GM19239 (cell line): ENCODE data around the gene LONP2.

Experiments
- DNase-seq: peaks from one replicate; pipeline ENCODE4 v3.0.0; 2011; ENCODE audit warnings: low spot score; ENCODE audit not compliant: insufficient read length
- FAIRE-seq: peaks from 2 replicates; lab custom pipeline; 2011; peaks lifted over from hg19 to GRCh38; lab: Jason Lieb, UNC

LONP2 gene, protein sequence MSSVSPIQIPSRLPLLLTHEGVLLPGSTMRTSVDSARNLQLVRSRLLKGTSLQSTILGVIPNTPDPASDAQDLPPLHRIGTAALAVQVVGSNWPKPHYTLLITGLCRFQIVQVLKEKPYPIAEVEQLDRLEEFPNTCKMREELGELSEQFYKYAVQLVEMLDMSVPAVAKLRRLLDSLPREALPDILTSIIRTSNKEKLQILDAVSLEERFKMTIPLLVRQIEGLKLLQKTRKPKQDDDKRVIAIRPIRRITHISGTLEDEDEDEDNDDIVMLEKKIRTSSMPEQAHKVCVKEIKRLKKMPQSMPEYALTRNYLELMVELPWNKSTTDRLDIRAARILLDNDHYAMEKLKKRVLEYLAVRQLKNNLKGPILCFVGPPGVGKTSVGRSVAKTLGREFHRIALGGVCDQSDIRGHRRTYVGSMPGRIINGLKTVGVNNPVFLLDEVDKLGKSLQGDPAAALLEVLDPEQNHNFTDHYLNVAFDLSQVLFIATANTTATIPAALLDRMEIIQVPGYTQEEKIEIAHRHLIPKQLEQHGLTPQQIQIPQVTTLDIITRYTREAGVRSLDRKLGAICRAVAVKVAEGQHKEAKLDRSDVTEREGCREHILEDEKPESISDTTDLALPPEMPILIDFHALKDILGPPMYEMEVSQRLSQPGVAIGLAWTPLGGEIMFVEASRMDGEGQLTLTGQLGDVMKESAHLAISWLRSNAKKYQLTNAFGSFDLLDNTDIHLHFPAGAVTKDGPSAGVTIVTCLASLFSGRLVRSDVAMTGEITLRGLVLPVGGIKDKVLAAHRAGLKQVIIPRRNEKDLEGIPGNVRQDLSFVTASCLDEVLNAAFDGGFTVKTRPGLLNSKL

DNA sequence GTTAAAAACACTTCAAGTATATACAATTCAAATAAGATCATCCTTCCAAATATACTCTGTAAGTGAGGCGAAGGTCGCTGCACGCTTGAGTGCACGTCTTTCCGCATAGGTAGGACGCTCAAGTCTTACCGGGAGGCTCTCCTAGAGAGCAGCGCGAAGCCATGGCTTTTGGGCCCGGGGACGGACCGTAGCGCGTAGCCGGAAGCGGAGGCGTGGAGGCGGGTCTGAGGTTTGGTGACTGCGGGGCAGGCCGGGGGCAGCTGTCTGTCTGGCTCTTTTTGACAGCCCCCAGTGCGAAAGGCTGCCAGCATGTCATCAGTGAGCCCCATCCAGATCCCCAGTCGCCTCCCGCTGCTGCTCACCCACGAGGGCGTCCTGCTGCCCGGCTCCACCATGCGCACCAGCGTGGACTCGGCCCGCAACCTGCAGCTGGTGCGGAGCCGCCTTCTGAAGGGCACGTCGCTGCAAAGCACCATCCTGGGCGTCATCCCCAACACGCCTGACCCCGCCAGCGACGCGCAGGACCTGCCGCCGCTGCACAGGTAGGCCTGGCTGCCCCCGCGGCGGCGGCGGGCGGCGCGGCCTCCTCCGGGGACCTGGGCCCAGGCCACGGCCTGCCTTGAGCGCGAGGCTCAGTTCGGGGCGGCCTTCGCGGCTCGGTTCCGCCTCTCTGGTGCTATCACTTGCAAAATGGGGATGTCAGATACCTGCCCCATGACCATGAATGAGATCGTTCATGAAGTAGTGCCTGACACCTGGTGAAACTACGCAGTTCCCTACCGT, at the start of gene LONP2:
LONP2 (plus strand) TSS at position 221 of the 783 bp plus-strand sequence; CDS start at position 310, 89 bp downstream.
- DNase-seq (peak; percentile 84), FAIRE-seq (peak; percentile 66)

DNA sequence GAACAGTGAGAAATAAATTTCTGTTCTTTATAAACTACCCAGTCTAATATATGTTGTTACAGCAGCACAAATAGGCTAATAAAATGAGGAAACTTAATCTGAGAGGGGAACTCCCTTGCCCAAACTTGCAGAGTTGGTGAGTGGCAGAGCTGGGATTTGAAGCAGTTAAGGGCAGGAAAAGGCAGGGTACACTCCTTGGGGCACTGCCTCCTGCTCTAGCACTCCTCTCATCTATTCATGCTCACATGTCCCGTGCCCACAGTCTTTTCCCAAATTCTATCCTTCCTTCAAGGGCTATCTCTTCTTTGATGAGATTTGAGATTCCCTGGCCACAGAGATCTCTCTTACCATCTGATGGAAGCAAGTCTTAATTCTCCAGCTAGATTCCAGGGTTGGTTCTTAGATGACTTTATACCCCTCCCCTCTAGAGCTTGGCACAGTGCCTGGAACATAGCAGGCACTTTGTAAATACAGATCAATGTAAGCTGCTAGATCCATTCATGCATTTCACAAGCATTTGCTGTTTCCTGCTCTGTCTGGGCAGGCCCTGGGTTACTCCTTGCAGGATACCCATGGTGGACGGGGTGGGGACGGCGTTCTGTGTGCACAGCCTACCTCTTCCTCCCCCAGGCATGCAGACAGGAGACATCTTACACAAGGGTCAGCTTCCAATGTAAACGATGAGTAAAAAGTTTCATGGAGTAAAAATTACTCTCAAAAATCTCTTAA, 49.1 kb upstream of the LONP2 start:
- DNase-seq, result no peak
- no peak for FAIRE-seq

DNA sequence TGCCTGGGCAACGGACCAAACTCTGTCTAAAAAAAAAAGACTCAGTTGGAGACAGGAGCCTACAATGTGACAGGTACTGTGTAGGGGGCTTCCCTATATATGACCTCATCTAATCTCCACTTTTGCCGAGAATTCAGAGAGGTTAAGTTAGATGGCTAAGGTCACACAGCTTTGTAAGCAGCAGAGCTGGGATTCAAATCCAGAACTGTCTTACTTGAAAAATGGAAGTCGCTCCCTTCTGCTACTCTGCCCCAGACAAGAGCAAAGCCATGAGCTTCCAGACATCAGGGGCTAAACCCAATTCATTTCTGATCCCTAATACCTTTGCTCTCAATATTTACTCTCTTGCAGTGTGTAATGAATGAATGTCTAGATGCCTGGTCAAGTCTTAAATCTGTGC, 46.8 kb upstream of the LONP2 start:
- FAIRE-seq (no peak), DNase-seq (no peak)

DNA sequence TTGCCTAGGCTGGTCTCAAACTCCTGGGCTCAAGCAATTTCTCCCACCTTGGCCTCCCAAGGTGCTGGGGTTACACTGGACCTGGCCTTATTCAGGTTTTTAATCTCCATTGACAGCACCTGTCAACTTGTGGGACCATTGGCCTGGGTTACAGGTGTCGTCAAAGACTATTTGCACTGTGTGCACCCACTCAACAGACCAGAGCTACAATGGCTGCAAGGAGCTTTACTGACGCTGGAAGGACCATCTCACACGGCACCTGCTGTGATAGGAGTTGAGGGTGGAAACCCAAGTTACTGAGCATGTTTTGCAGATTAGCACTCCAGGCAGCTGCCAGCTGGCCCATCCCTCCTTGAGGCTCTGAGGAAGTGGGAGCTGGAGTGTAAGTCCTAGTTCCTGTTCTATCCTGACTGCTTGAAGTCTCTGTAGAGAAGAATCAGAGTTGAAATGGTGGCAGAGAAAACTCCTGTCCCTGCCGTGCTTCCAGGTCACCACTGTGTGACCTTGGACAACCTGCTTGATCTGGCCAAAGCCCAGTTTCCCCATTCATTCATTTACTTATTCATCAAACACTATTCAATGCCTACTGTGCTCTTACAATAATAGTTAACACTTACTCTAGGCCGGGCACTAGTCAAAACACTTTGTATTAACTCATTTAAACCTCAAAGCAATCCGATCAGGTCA, 42.4 kb upstream of the LONP2 start:
- FAIRE-seq (no peak), DNase-seq (no peak)

DNA sequence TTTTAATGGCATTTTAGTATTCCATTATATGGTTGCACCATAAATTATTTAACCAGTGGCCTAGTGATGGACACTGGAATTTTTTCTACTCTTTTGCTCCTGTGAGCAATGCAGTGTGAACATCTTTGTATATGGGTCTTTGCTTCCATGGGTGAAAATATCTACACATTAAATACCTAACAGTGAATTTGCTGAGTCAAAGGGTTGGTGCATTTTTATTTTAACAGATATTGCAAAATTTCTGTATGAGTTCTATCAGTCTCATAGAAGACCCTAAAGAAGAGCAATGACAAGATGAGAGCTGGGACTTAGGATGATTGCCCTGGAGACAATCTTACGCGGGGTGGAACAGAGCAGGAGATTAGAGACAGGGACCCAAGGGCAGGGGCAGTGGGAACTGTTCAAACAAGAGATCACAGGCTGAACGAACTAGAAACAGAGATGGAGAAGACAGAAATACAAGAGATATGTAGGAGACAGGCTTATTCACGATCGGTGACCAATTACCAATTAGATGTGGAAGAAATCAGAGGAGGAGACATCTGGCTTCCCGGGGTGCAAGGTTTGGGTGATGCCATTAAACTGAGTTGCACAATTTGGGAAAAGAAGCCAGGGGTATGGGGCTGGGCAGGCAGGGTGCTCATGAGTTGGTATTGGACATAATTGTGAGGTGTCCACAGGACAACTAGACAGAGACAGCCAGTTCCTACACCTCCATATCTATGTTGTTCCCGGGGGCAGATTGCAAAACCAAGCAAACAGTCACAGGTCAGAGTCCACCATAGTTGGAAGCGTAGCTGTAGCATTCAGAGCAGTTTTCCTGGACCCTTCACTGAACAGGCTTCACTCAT, 39.9 kb upstream of the LONP2 start:
- FAIRE-seq, result no peak

DNA sequence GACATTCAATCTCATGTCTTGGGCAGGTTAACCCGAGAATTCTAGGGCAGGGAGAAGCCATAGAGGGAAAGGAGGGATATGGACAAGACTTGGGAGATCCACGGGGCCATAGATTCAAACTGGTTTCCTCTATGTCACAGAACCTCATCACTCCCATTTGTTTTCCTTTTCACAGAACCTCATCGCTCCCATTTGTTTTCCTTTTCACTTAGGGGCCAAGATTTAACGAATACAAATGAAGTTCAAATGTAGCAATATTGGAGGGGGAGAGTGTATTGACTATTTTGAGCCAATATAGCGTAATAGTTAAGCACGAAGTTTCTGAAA, 39.3 kb upstream of the LONP2 start:
- DNase-seq (no peak), FAIRE-seq (no peak)

More for the DNA sequence above, 39.9 kb upstream of the LONP2 start:
- DNase-seq, result no peak

DNA sequence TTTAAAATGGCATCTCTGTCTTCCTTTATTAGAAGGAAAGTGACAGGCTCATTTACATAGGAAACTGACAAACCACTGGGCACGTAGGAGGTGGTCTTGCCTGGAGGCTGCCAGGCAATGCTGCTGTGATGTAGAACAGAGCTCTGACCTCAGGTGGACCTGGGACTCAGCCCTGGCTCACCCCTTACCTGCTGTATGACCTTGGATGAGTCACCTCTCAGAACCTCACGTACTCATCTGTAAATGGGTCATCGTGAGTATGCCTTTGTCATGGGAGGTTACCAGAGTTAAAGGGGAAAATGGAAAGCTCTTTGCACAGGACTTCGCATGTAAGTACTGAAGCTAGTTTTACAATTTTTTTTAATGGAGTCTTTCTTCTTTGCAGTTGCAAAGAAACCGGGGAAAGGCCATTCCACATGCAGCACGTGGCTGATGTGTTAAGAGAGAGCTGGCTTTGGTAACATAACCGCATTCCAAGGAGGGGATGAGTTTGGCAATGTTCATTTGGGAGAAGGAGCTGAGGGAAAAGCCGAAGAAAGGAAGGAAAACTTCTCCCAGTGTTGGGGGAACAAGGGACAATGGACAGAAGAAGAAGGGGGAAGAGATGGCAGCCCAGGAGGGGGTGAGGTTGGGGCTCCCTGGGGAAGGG, 37.4 kb upstream of the LONP2 start:
- DNase-seq, result no peak
- FAIRE-seq, result no peak

DNA sequence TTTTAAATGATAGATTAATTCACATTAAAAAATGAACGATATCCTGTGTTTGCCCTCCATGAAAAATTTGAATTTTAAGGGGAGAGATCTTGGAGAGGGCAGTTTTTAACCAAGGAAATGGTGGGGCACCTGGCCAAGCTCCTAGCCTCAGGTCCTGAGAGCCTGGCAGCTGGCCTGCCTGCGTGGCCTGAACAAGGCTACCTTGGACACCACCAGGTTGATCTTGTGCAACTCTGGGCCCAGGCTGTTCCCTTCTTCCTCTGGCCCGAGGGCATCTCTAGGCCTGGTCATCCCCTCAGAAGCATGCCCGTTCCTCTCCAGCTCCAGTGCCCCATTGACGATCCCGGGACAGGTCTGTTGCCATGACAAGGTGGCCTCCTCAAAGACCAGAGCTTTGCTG, 33.4 kb upstream of the LONP2 start:
- FAIRE-seq, result no peak
- DNase-seq, result no peak

DNA sequence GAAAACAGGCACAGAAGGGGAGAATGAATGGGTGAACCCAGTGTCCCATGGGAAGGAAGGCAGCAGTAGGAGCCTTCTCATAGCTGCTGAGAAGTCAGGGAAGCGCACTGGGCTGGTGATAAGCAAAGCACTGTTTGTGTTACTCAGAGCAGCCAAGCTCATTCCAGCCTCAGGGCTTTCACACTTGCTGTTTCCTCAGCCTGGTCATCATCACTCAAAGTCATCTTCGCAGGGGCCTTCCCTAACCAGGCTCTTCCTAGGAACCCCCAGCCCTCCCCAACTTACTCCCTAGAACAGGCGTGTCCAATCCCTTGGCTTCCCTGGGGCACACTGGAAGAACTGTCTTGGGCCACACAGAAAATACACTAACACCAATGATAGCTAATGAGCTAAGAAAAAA, 32.1 kb upstream of the LONP2 start:
- FAIRE-seq (no peak), DNase-seq (no peak)

DNA sequence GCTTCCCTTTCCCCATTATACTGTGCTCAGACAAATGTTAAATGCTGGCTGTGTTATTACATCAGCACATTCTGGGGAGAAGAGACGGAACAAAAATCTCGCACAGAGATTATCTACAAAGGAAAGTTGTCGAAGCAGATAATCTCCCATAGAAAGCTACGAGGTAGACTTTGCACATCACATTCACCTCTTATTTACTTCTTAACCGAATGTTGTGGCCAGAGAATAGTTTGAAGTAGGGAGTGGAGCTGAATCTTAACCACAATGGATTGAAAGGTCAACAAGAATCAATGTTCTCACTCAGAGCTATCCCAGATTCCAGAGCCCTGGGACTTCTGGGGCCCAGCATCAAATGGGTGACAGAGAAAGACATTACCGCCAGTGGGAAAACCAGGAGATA, 28.4 kb upstream of the LONP2 start:
- DNase-seq, result no peak
- no peak for FAIRE-seq

DNA sequence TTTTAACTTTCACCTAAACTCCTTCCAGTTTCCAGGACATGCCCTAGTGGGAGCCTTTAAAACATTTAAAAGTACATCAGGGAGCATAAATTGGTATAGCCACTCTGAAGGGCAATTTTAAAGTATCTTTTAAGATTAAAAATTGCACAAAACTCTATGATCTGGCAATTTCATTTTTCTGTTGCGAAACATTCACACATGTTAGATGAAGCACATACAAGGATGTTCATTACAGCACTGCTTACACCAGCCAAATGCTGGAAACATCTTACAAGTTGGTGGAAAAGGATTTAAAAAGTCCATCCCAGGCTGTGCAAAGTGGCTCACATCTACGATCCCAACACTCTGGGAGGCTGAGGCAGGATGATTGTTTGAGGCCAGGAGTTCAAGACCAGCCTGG, 26.4 kb upstream of the LONP2 start:
- FAIRE-seq (no peak), DNase-seq (no peak)

DNA sequence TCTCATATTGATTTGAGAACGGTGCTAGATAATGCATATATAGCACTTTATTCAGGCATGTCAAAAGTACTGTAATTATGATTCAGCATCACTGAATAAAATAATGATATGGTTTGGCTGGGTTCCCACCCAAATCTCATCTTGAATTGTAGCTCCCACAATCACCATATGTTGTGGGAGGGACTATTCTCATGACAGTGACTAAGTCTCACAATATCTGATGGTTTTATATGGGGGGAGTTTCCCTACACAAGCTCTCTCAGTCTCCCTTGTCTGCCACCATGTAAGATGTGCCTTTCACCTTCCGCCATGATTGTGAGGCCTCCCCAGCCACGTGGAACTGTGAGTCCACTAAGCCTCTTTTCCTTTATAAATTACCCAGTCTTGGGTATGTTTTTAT, 25.6 kb upstream of the LONP2 start:
- DNase-seq (no peak), FAIRE-seq (no peak)

DNA sequence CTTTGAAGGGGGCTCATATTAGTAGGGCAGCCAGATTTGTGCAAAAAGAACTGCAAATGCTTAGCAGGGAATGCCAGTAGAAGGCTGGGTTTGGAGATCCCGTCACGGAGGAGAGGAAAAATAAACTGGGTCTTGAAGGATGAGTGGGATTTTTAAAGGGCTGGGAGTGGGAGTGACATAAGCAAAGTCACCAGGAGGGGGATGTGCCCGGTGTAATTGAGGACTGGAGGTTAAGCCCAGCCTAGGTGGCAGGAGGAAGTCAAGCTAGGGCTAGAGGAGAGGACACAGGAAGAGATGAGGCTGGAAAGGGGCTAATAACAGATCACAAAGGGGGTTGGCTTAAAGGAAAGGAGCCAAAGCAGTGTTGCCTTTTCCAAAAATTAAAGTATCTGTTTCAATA, 23.2 kb upstream of the LONP2 start:
- FAIRE-seq (no peak), DNase-seq (no peak)

DNA sequence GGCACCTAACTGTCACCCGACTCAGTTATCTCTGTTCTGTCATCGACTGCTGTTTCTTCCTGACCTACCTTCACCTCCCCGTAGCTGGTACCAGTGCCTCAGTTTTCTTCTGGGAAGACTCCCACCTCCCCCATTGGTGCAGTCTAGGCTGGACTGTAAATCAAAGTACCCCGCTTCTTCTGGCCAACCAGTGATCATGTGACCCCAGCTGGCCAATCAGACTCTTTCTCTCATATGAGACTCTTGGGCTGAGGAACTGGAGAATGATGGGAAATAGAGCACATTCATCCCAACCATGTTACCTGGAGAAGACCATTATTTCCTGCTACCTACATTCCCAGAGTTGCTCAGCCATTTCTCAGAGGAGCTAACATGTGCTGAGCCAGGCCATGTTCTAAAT, 20.6 kb upstream of the LONP2 start:
- FAIRE-seq, result no peak
- DNase-seq, result no peak

DNA sequence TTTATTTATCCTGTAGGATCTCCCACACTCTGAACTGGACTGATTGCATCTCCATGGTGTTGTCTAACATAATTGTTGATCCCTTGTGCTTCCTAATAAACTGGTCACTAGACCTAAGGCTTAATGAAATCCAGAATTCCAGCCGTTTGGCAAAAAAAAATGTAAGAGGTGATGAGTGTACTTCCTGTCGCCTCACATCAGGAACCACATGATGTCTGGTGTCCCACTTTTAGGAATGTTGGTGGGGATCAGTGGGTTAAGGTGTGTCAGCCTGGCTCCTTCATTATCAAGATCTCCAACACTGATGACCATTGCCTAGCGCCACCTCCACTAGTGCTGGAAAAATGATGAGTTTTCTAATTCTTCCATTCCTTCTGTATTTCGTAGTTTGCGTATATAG, 18.6 kb upstream of the LONP2 start:
- DNase-seq (no peak), FAIRE-seq (no peak)

DNA sequence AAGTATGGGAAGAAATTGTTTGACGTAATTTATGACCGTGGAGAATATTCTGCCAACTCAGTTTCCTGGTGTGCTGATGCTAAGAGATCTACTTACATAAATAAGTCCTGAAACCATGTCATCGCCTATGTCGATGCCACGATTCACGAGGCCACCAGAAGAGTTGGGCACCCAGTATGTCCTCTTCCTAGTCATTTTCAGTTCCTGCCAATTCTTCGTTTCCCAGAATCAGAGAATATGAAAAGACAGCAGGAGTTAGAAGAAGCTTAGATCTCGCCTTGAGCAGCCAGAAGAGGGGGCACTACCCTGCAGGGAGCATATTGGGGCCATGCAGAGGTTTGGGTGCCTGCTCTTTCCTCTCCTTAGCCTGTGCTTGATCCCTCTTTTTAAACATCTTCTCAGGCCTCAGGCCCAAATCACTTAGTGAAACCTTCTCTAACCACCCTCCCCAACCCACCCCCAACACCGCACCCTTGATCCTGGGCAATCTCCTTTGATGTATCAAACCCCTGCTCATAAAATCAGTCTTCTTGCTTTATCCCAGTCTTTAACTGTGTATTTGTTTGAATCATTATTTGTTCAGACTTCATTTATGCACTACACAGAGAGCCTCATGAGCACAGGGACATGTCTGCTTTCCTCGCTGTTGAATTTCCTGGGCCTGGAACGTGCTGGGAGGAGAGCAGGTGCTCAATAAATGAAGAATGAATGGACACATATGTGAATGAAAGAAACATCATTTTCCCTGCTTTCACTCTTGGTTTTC, 12.2 kb upstream of the LONP2 start:
- FAIRE-seq, result peak; percentile 82
- peak; percentile 27 for DNase-seq

DNA sequence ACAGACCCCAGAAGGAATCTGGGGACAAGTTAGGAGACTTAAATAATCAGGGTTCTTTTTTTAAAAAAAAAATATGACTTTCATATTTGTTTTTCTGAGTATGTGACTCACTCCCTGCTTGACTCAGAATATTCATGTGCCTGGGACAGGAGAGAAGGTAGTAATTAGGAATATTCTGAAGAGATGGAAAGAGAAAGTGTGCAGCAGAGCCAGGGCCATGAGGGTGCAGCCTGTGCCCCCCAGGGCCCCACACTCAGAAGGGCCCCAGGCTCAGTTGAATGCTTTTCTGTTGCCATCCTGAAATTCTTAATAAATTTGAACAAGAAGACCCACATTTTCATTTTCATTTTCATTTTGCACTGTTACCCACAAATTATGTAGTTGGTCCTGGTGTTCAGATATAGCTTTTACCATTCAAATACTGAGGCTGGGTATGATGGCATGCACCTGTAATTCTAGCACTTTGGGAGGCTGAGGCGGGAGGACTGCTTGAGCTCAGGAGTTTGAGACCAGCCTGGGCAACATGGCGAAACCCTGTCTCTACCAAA, 11.5 kb upstream of the LONP2 start:
- no peak for FAIRE-seq
- DNase-seq, result no peak
